ENCODE measurements around the gene STPG1. TPM values are rescaled to one million over a fixed set of nuclear protein-coding genes. Genes with fewer than 3 reads are reported as not detected.

The STPG1 gene
- total RNA-seq, 5 donors from 2014 or later (not counting 1 experiment from before 2014, with no cell fraction given): 3.4 to 5.6 (median 5.4) TPM

DNA sequence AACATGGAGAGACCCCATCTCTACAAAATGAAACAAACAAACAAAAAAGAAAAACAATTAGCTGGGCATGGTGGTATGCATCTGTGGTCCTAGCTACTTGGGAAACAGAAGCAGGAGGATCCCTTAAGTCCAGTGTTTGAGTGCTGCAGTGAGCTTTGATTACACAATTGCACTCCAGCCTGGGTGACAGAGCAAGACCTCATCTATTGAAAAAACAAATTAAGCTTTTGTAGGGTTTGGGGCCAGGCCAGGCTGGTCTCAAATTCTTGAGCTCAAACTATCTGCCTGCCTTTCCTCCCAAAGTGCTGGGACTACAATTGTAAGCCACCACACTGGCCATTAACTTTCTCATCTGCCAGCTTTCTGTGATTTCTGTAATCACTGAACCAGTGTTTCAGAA is 29.2 kb upstream of the STPG1 start:
- Mint-ChIP-seq H3K27ac (peak overlapping the region in 1 of 2 donors; percentile 23), H3K4me3 (no peak overlapping the region), H3K4me1 (peaks cover 8 to 18% (median 12%) of the 10 kb centered on the region in 3 donors), H3K9me3 (no peaks in the 10 kb centered on the region), H3K27me3 (no peaks in the 10 kb centered on the region), H3K36me3 (peaks cover 51% of the 10 kb centered on the region)
- Histone ChIP-seq H3K4me1 (ENCODE audit: control insufficient read depth in 1 of 2, extremely low read depth in 1 of 2, insufficient read depth in 2 of 2, low read length in 2 of 2) (peaks cover 0 to 6% of the 10 kb centered on the region in 2 experiments), H3K27ac (ENCODE audit: low read length) (no peak overlapping the region), H3K27me3 (replicated peaks in 1 of 2; ENCODE audit: control insufficient read depth in 2 of 2, extremely low read depth in 1 of 2, insufficient read depth in 2 of 2, low read length in 1 of 2) (no peaks in the 10 kb centered on the region), H3K4me3 (ENCODE audit: control insufficient read depth in 1 of 2, extremely low read depth in 1 of 2, low read length in 1 of 2) (no peak overlapping the region), H3K36me3 (ENCODE audit: control insufficient read depth in 2 of 2, extremely low read depth in 1 of 2, insufficient read depth in 1 of 2, low read length in 1 of 2) (peaks cover 18 to 83% of the 10 kb centered on the region in 2 donors), H3K9me3 (no peaks in the 10 kb centered on the region)
- ChIA-PET CTCF (interaction anchor here in 1 of 2 donors (0.5 to 0.6 kb wide), 2 partner anchors 117 to 1124 kb away, joined by 3 read pairs; no protein-coding TSS in a partner anchor), POLR2A (interaction anchor here (0.5 to 0.7 kb wide), 4 partner anchors 12 to 1041 kb away, joined by 3 to 32 read pairs (median 4); no protein-coding TSS in a partner anchor)
- DNase-seq (no peak), ATAC-seq (replicated peaks in 1 of 4) (no peak)

DNA sequence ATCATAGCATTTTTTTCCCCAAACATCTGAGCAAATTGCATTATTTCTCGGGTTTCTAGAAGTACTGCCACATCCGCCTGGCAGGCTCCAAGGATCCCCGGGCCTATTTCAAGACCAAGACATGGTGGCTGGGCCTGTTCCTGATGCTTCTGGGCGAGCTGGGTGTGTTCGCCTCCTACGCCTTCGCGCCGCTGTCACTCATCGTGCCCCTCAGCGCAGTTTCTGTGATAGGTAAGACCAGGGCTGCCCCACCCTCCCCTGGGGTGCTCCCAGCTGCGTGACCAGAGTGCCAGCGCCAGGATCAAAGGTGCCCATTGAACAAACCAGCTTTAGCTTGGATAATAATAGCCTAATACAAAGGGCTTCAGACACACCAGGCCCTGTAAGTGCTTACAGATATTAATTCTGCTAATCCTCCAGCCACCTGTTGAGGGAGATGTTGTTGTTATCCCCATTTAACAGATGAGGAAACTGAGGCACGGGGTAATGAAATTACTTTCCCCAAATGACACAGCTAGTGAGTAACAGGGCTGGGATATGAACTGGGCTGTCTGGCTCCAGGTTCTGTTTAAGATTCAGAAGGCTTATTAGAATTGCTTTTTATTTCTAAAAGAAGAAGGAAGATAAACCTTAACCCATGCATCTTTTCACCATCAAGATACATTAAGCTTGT is 28.6 kb upstream of the STPG1 start:
- no peaks in the 10 kb centered on the region for H3K9me3 ChIP-seq
- Mint-ChIP-seq H3K4me3 (no peak overlapping the region), H3K4me1 (peaks cover 12 to 23% (median 14%) of the 10 kb centered on the region in 3 donors), H3K36me3 (peaks cover 46% of the 10 kb centered on the region), H3K27ac (peak overlapping the region in 1 of 2 donors; percentile 23), H3K27me3 (no peaks in the 10 kb centered on the region), H3K9me3 (no peaks in the 10 kb centered on the region)
- ChIA-PET CTCF (interaction anchor here in 1 of 2 donors (0.6 kb wide), 1 partner anchor 1124 kb away, joined by 3 read pairs; no protein-coding TSS in a partner anchor), POLR2A (interaction anchor here in 1 of 2 donors (0.7 kb wide), 1 partner anchor 62 kb away, joined by 32 read pairs; no protein-coding TSS in a partner anchor)
- no peak for DNase-seq
- H3K27ac ChIP-seq (ENCODE audit: low read length): no peak overlapping the region
- no peak for ATAC-seq (replicated peaks in 1 of 4)
- 99% methylated on average over 11 of the region's 14 CpGs for WGBS (ENCODE audit: insufficient coverage)
- no peak overlapping the region for H3K4me3 ChIP-seq (ENCODE audit: control insufficient read depth in 1 of 2, extremely low read depth in 1 of 2, low read length in 1 of 2)
- H3K27me3 ChIP-seq (replicated peaks in 1 of 2; ENCODE audit: control insufficient read depth in 2 of 2, extremely low read depth in 1 of 2, insufficient read depth in 2 of 2, low read length in 1 of 2): no peaks in the 10 kb centered on the region
- peaks cover 15 to 79% of the 10 kb centered on the region in 2 donors for H3K36me3 ChIP-seq (ENCODE audit: control insufficient read depth in 2 of 2, extremely low read depth in 1 of 2, insufficient read depth in 1 of 2, low read length in 1 of 2)
- peaks cover 0 to 6% of the 10 kb centered on the region in 2 experiments for H3K4me1 ChIP-seq (ENCODE audit: control insufficient read depth in 1 of 2, extremely low read depth in 1 of 2, insufficient read depth in 2 of 2, low read length in 2 of 2)

DNA sequence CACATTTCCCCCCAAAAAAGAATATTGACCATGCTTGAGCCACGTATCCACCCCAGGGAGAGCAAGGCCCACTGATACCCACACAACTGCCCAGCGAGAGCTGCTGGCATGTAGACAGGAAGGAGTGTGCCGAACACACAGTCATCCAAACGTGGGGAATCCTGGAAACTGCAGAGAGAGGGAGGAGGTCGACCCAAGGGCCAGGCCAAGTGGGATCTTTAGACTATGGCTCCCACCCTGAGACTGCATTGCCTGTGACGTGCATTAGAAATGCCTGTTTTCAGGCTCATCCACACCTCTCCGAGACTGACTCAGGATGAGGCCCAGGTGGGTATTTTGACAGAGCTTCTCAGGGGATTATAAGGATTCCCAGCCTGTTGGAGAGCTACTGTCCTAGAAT is 27.9 kb upstream of the STPG1 start:
- peaks cover 0 to 6% of the 10 kb centered on the region in 2 experiments for H3K4me1 ChIP-seq (ENCODE audit: control insufficient read depth in 1 of 2, extremely low read depth in 1 of 2, insufficient read depth in 2 of 2, low read length in 2 of 2)
- CTCF ChIA-PET: no interaction called here
- Mint-ChIP-seq H3K36me3 (peaks cover 40% of the 10 kb centered on the region), H3K9me3 (no peaks in the 10 kb centered on the region), H3K27me3 (no peaks in the 10 kb centered on the region), H3K4me1 (peaks cover 9 to 25% (median 14%) of the 10 kb centered on the region in 3 donors), H3K4me3 (no peak overlapping the region), H3K27ac (peak overlapping the region in 1 of 2 donors; percentile 0)
- H3K9me3 ChIP-seq: no peaks in the 10 kb centered on the region
- ATAC-seq (replicated peaks in 1 of 4) (no peak), DNase-seq (no peak)
- POLR2A ChIA-PET: no interaction called here
- 88% methylated on average over 3 of the region's 7 CpGs for WGBS (ENCODE audit: insufficient coverage)
- peaks cover 15 to 73% of the 10 kb centered on the region in 2 donors for H3K36me3 ChIP-seq (ENCODE audit: control insufficient read depth in 2 of 2, extremely low read depth in 1 of 2, insufficient read depth in 1 of 2, low read length in 1 of 2)
- no peaks in the 10 kb centered on the region for H3K27me3 ChIP-seq (replicated peaks in 1 of 2; ENCODE audit: control insufficient read depth in 2 of 2, extremely low read depth in 1 of 2, insufficient read depth in 2 of 2, low read length in 1 of 2)
- H3K27ac ChIP-seq (ENCODE audit: low read length): no peak overlapping the region
- no peak overlapping the region for H3K4me3 ChIP-seq (ENCODE audit: control insufficient read depth in 1 of 2, extremely low read depth in 1 of 2, low read length in 1 of 2)

DNA sequence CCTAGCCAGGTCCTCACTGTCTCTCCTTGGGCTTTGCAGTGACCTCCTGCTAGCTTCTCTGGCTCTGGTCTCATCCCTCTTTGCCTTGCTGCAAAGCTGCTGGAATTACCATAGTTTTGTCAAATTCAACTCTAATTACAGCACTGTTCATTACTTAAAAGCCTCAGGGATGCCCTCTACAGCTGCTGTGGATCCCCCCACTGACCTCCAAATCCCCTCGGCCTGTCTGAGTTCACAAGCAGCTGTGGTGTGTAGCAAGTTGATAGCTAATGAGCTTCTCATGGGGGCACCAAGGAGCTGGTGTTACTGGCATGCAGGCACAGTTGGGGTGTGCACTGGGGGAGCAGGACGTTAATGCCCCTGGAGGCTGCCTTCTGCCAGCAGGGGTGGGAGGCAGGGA is 26.9 kb upstream of the STPG1 start:
- 100% methylated on average over 1 of the region's 2 CpGs for WGBS (ENCODE audit: insufficient coverage)
- H3K27ac ChIP-seq (ENCODE audit: low read length): no peak overlapping the region
- no peak for DNase-seq
- H3K36me3 ChIP-seq (ENCODE audit: control insufficient read depth in 2 of 2, extremely low read depth in 1 of 2, insufficient read depth in 1 of 2, low read length in 1 of 2): peaks cover 15 to 71% of the 10 kb centered on the region in 2 donors
- Mint-ChIP-seq H3K27me3 (no peaks in the 10 kb centered on the region), H3K4me1 (peaks cover 14 to 35% (median 20%) of the 10 kb centered on the region in 3 donors), H3K9me3 (no peaks in the 10 kb centered on the region), H3K4me3 (no peak overlapping the region), H3K36me3 (peaks cover 31% of the 10 kb centered on the region), H3K27ac (peak overlapping the region; percentile 48 to 49)
- ChIA-PET POLR2A (interaction anchor here in 1 of 2 donors (0.6 kb wide), 1 partner anchor 118 kb away, joined by 3 read pairs; no protein-coding TSS in a partner anchor), CTCF (no interaction called here)
- H3K27me3 ChIP-seq (replicated peaks in 1 of 2; ENCODE audit: control insufficient read depth in 2 of 2, extremely low read depth in 1 of 2, insufficient read depth in 2 of 2, low read length in 1 of 2): no peaks in the 10 kb centered on the region
- no peak overlapping the region for H3K4me3 ChIP-seq (ENCODE audit: control insufficient read depth in 1 of 2, extremely low read depth in 1 of 2, low read length in 1 of 2)
- H3K9me3 ChIP-seq: no peaks in the 10 kb centered on the region
- peaks cover 0 to 9% of the 10 kb centered on the region in 2 experiments for H3K4me1 ChIP-seq (ENCODE audit: control insufficient read depth in 1 of 2, extremely low read depth in 1 of 2, insufficient read depth in 2 of 2, low read length in 2 of 2)
- ATAC-seq (replicated peaks in 1 of 4): no peak

DNA sequence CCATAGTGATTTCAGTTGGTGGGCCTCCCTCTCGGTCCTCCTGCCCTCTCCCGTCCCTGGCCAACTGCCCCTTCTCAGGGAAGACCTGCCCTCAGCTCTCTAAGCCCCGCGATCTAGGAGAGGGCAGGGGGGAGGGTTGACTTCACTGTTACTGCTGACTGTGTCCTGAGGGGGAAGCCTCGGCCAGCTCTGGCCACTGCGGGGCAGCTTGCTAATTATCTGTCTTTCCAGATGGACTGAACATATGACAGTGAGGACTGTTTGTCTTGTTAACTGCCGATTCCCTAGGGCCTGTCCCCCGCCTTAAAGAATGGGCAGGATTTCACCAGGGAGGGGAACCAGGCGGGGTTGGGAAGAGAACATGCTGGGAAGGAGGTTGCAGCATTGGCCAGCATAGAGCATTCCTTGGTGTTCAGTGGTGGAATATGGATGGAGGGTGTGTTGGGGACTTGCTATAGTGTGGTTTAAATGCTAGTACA is 24.9 kb upstream of the STPG1 start:
- Mint-ChIP-seq H3K4me3 (no peak overlapping the region), H3K27me3 (no peaks in the 10 kb centered on the region), H3K36me3 (peaks cover 31% of the 10 kb centered on the region), H3K27ac (peak overlapping the region in 1 of 2 donors; percentile 46), H3K4me1 (peaks cover 27 to 52% (median 34%) of the 10 kb centered on the region in 3 donors), H3K9me3 (no peaks in the 10 kb centered on the region)
- H3K4me3 ChIP-seq (ENCODE audit: control insufficient read depth in 1 of 2, extremely low read depth in 1 of 2, low read length in 1 of 2): no peak overlapping the region
- CTCF ChIA-PET: no interaction called here
- H3K36me3 ChIP-seq (ENCODE audit: control insufficient read depth in 2 of 2, extremely low read depth in 1 of 2, insufficient read depth in 1 of 2, low read length in 1 of 2): peaks cover 10 to 56% of the 10 kb centered on the region in 2 donors
- no peak for DNase-seq
- peaks cover 0 to 9% of the 10 kb centered on the region in 2 experiments for H3K4me1 ChIP-seq (ENCODE audit: control insufficient read depth in 1 of 2, extremely low read depth in 1 of 2, insufficient read depth in 2 of 2, low read length in 2 of 2)
- 96% methylated on average over 6 of the region's 9 CpGs for WGBS (ENCODE audit: insufficient coverage)
- H3K27ac ChIP-seq (ENCODE audit: low read length): no peak overlapping the region
- no peak for ATAC-seq (replicated peaks in 1 of 4)
- H3K27me3 ChIP-seq (replicated peaks in 1 of 2; ENCODE audit: control insufficient read depth in 2 of 2, extremely low read depth in 1 of 2, insufficient read depth in 2 of 2, low read length in 1 of 2): no peaks in the 10 kb centered on the region
- POLR2A ChIA-PET: no interaction called here
- no peaks in the 10 kb centered on the region for H3K9me3 ChIP-seq

DNA sequence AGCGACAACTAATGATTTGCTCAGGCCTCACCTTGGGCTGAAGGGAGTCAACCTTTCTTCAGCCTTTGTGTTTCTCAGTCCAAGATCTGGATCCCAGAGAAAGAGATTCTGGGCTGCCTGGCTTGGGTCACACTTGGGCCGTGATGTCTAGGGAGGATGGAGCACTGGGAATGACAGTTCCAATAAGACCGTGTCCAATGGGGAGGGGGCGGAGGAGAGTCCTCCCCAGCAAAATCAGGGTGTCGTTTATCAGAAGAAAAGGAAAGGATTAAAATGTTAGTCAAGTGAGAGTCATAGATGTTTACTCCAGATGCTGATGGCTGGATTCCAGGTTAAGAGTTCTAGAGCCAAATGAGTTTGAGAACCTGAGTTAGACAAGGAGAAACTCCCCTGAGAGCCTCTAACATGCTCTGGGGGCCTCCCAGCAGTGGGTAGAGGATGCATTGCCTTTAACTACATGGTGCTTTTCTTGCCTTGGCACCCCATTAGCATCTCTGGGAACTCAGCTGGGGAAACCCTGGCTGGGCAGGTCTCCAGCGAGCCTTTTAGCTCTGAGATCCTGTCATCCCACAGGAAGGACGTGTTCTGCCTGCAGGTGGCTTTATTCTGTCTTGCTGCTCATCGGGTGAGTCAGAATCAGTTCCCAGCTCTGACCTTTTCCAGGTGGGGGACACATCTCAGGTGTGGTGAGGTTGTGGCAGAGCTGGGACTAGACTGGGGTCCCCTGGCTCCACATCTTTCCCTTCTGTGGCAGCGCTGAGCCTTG is 24.2 kb upstream of the STPG1 start:
- no peak overlapping the region for H3K27ac Mint-ChIP-seq

More for the DNA sequence above, 24.2 kb upstream of the STPG1 start:
- Mint-ChIP-seq H3K27me3 (no peaks in the 10 kb centered on the region), H3K9me3 (no peaks in the 10 kb centered on the region), H3K4me3 (no peak overlapping the region), H3K36me3 (peaks cover 37% of the 10 kb centered on the region), H3K4me1 (peaks cover 33 to 59% (median 37%) of the 10 kb centered on the region in 3 donors)
- ChIA-PET CTCF (no interaction called here), POLR2A (no interaction called here)
- Histone ChIP-seq H3K4me1 (ENCODE audit: control insufficient read depth in 1 of 2, extremely low read depth in 1 of 2, insufficient read depth in 2 of 2, low read length in 2 of 2) (peaks cover 0 to 9% of the 10 kb centered on the region in 2 experiments), H3K36me3 (ENCODE audit: control insufficient read depth in 2 of 2, extremely low read depth in 1 of 2, insufficient read depth in 1 of 2, low read length in 1 of 2) (peaks cover 7 to 56% of the 10 kb centered on the region in 2 donors), H3K9me3 (no peaks in the 10 kb centered on the region), H3K27me3 (replicated peaks in 1 of 2; ENCODE audit: control insufficient read depth in 2 of 2, extremely low read depth in 1 of 2, insufficient read depth in 2 of 2, low read length in 1 of 2) (no peaks in the 10 kb centered on the region), H3K4me3 (ENCODE audit: control insufficient read depth in 1 of 2, extremely low read depth in 1 of 2, low read length in 1 of 2) (no peak overlapping the region), H3K27ac (ENCODE audit: low read length) (no peak overlapping the region)
- 91% methylated on average over 6 of the region's 9 CpGs for WGBS (ENCODE audit: insufficient coverage)
- ATAC-seq (replicated peaks in 1 of 4): no peak
- DNase-seq: no peak

All from T-cell (primary cell).